Measurements from ENCODE around the gene SLC10A7. TPM values are rescaled to one million over a fixed set of nuclear protein-coding genes. Genes with fewer than 3 reads are reported as not detected.

Gene SLC10A7
- total RNA-seq, 1 experiment from 2014 or later: 3.9 TPM

- DNase-seq: no peak
- Histone ChIP-seq H4K5ac (ENCODE audit: insufficient read length, low read depth, low read length) (no peak overlapping the region), H4K91ac (ENCODE audit: insufficient read length, low read depth, low read length) (no peak overlapping the region), H3K79me2 (ENCODE audit: insufficient read depth, low read length) (no peaks in the 10 kb centered on the region), H4K8ac (replicated peaks; ENCODE audit: insufficient read length, low read depth, low read length) (no peak overlapping the region), H3K4me2 (ENCODE audit: insufficient read depth, insufficient read length, low read length) (no peak overlapping the region), H2BK5ac (ENCODE audit: insufficient read length, low read length) (no peak overlapping the region), H2BK15ac (ENCODE audit: low read depth, low read length) (no peak overlapping the region), H3K14ac (ENCODE audit: insufficient read depth, low read length) (no peak overlapping the region), H3K23ac (ENCODE audit: insufficient read length, low read depth, low read length) (no peak overlapping the region), H3K27me3 (ENCODE audit: insufficient read depth, low read length) (no peaks in the 10 kb centered on the region), H3K23me2 (ENCODE audit: insufficient read length, low read depth, low read length, poor library complexity, severe bottlenecking) (no peaks in the 10 kb centered on the region), H3K18ac (ENCODE audit: insufficient read length, low read depth, low read length) (no peak overlapping the region), H2BK20ac (ENCODE audit: low read depth, low read length, poor library complexity, severe bottlenecking) (no peak overlapping the region), H3K4ac (ENCODE audit: low read depth, low read length) (no peak overlapping the region), H2AFZ (ENCODE audit: low read length) (no peak overlapping the region), H2BK120ac (ENCODE audit: low read depth, low read length, poor library complexity, severe bottlenecking) (no peak overlapping the region), H2BK12ac (ENCODE audit: insufficient read length, low read depth, low read length) (no peak overlapping the region), H4K20me1 (ENCODE audit: control insufficient read depth, insufficient read depth, insufficient read length) (no peaks in the 10 kb centered on the region), H3K9ac (ENCODE audit: extremely low read depth, insufficient read length, low read length) (no peak overlapping the region), H2AK5ac (ENCODE audit: insufficient read length, low read length) (no peak overlapping the region), H3K9me3 (ENCODE audit: control insufficient read depth, low read depth, low read length) (no peaks in the 10 kb centered on the region), H3K56ac (ENCODE audit: insufficient read length, low read depth, low read length) (no peak overlapping the region), H3T11ph (ENCODE audit: low read length) (no peak overlapping the region), H3K4me1 (ENCODE audit: insufficient read depth, low read length) (no peaks in the 10 kb centered on the region), H3K79me1 (ENCODE audit: insufficient read depth, low read depth, low read length, poor library complexity, severe bottlenecking) (no peaks in the 10 kb centered on the region), H3K27ac (ENCODE audit: insufficient read length, low read depth, low read length) (no peak overlapping the region)
- no CpG with 5 or more reads among the region's 3 CpGs for WGBS (ENCODE audit: extremely low coverage, insufficient read length, low lambda C conversion rate)
- Mint-ChIP-seq H3K4me3 (no peak overlapping the region), H3K4me1 (no peaks in the 10 kb centered on the region), H3K36me3 (ENCODE audit: insufficient read depth in 1 of 3, low read depth in 3 of 3) (no peaks in the 10 kb centered on the region), H3K27me3 (ENCODE audit: low read depth) (no peaks in the 10 kb centered on the region), H3K27ac (no peak overlapping the region; a peak in 1 of 7 replicates), H3K9me3 (no peaks in the 10 kb centered on the region; a peak in 1 of 5 replicates)
- peak; percentile 42 for TF ChIP-seq CTCF (conservative IDR thresholded peaks at IDR 0.05)
Measured at GRCh38 chr4:146510942-146511341, 10.8 kb downstream of the SLC10A7 start.
